ENCODE results near the gene AKT1.
"Not testable (repeated sequence)": the region's sequence is repeated elsewhere in the genome, so short reads cannot be mapped to it uniquely, and the experiment has no call there.

AKT1 gene

GRCh38 chr14:104794993-104795780 is at the start of gene AKT1:
Gene AKT1, minus strand, starts transcription at chr14:104795748. Its CDS starts 3,105 bp downstream, at chr14:104792643.
- in situ Hi-C loops (cut with HindIII; ENCODE audit: low sequenced_read_pairs) = no loop called here

- in situ Hi-C loops (cut with HindIII; ENCODE audit: low sequenced_read_pairs) = no loop called here
Observed at GRCh38 chr14:104845033-104845666, 49.6 kb upstream of the AKT1 start.

DNA sequence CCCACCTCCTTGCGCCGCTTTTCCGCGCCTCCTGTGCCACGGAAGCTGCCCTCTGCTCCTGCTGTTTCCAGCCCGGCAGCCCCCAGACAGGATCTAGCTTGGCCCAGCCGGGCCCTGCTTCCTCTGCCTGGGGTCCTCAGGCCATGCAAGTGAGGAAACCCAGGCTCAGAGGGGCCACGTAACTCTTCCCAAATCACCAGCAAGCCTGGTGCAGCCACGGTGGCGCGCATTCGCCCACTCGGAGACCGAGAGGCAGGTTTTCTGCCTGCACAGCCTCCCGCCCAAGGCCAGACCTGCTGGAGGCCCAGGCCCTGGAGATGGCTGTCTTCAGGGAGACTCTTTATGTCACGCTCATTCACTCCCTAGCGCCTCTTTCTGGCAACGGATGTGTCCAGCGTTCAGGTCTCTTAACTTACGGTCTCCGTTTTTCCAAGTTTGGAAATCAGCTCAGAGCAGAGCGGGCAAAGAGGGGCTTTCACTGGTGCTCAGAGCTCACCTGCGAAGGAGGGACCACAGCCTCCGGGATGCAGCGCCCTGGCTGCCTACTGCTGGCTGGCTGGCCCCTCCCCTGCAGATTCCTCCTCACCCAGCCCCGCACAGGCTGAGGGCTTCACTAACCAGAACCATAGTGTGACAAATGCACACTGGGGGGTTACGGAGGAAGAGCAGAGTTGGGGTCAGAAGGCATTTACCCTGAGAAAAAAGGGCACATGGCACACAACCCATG is 48.9 kb upstream of the AKT1 start:
- in situ Hi-C loops (cut with HindIII; ENCODE audit: low sequenced_read_pairs) = no loop called here

GRCh38 chr14:104843442-104844305 is 48.1 kb upstream of the AKT1 start:
- in situ Hi-C loops (cut with HindIII; ENCODE audit: low sequenced_read_pairs) = no loop called here

GRCh38 chr14:104843006-104843405 is 47.5 kb upstream of the AKT1 start:
- in situ Hi-C loops (cut with HindIII; ENCODE audit: low sequenced_read_pairs) = no loop called here

- in situ Hi-C loops (cut with HindIII; ENCODE audit: low sequenced_read_pairs) = no loop called here
Observed at GRCh38 chr14:104841730-104842129, 46.2 kb upstream of the AKT1 start.

DNA sequence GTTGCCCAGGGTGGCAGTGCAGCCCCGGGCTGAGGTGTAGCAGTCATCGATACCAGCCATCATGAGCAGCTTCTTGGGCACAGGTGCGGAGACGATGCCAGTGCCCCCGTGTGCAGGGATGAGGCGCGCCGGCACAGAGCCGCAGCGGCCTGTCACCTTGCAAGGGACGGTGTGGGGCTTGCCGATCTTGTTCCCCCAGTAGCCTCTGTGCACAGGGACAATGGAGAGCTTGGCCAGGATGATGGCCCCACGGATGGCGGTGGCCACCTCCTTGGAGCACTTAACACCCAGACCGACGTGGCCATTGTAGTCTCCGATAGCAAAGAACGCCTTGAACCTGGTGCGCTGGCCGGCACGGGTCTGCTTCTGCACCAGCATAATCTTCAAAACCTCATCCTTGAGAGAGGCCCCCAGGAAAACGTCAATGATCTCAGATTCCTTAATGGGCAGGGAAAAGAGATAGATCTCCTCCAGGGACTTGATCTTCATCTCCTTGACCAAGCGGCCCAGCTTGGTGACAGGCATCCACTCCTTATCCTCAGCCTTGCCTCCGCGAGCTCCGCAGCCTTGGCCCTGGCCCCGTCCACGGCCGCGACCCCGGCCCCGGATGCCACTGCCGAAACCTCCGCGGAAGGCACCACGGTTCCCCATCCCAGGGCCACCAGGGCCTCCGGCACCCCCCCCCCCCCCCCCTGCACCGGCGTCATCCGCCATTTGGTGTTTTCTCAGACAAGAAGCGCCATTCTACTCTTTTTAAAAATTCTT is 40.8 kb upstream of the AKT1 start:
- in situ Hi-C loops (cut with HindIII; ENCODE audit: low sequenced_read_pairs) = not testable (repeated sequence)

DNA sequence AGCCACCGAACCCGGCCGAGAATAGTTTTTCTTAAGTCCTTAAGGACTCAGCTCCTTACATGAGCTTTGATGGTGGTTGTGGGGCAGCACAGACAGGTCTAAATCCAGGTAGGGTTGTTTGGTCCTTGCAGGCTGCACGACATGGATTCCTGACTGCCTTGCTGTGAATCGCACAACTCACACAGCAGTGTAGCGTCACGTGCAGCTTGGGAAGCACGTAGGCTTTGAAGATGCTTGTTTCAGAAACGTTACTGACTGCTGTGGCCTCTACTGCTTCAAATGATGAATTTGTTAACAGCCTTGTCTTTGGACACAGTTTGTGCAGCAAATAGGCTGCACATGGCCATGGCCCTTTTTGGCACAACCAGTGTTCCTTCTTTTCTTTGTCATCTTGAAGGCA is 35.2 kb upstream of the AKT1 start:
- in situ Hi-C loops (cut with HindIII; ENCODE audit: low sequenced_read_pairs) = no loop called here

GRCh38 chr14:104827177-104828055 is 31.9 kb upstream of the AKT1 start:
- in situ Hi-C loops (cut with HindIII; ENCODE audit: low sequenced_read_pairs) = loop anchor here (5.0 to 10.0 kb wide), 3 partner anchors 50 to 113 kb away; no protein-coding TSS in a partner anchor

GRCh38 chr14:104826861-104827176 is 31.3 kb upstream of the AKT1 start:
- in situ Hi-C loops (cut with HindIII; ENCODE audit: low sequenced_read_pairs) = loop anchor here (5.0 to 10.0 kb wide), 3 partner anchors 50 to 112 kb away; no protein-coding TSS in a partner anchor

DNA sequence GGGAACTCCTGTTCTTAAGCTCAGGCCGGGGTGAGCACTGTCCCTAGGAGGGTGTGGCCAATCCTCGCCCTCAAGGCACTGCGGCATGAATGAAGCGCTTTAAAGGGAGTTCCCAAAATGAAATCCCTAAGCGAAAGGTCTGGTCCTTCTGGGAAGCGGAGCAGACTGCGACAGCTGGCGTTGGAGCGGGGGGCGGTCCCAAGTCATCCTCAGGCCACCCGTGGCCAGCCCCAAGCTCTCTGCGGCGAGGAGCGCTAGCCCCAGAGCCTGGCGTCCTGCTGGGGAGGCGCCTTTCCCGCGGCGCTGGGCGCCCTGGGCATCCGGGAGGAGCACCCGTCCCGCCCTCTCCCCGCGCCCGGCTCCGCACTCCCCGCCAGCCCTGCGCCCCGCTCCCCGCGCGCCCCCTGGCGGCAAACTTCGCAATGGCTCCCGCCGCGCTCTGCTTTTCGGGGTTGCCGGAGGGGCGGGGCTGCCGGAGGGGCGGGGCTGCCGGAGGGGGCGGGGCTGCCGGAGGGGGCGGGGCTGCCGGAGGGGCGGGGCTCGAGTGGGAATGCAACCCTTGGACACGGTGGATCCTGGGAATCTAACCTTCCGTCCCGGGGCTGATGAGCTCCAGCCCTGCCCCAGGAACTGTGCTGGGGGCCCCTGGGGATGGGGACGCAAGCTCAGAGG is 30.8 kb upstream of the AKT1 start:
- in situ Hi-C loops (cut with HindIII; ENCODE audit: low sequenced_read_pairs) = loop anchor here (5.0 to 10.0 kb wide), 3 partner anchors 49 to 112 kb away; no protein-coding TSS in a partner anchor

- in situ Hi-C loops (cut with HindIII; ENCODE audit: low sequenced_read_pairs) = loop anchor here (10.0 kb wide), 1 partner anchor 110 kb away; no protein-coding TSS in a partner anchor
Observed at GRCh38 chr14:104824353-104824997, 28.9 kb upstream of the AKT1 start.

- in situ Hi-C loops (cut with HindIII; ENCODE audit: low sequenced_read_pairs) = loop anchor here (10.0 kb wide), 1 partner anchor 108 kb away; no protein-coding TSS in a partner anchor
Observed at GRCh38 chr14:104822821-104823615, 27.5 kb upstream of the AKT1 start.

DNA sequence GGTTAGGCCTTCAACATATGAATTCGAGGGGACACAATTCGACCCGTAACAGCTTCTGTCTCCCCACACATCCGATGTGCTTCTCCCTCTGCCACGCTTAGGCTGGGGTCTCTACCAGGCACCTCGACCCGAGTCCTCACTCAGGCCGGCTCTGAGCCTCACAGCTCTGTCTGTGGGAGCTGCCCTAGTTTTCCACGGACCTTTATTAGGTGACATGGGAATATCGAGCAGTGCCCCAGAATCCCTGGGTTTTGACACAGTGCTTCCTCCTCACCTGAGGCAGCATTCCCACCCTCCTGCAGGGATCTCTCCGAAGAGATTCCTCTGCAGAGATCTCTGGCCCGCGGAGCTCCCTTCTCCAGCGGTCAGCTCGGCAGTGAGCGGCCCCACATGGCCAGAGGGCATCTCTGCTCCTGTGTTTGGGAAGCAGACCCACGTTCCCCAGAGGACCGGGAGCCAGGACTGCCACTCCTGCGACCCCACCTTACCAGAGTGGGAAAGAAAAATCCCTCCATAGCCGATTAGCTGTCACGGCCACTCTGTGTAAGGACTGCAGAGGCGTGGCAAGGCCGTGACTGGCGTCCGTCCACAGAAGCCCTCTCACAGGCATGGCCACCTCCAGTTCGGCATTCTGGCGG is 26.5 kb upstream of the AKT1 start:
- in situ Hi-C loops (cut with HindIII; ENCODE audit: low sequenced_read_pairs) = loop anchor here (10.0 kb wide), 1 partner anchor 107 kb away; no protein-coding TSS in a partner anchor

- in situ Hi-C loops (cut with HindIII; ENCODE audit: low sequenced_read_pairs) = loop anchor here (10.0 kb wide), 1 partner anchor 107 kb away; no protein-coding TSS in a partner anchor
Observed at GRCh38 chr14:104821229-104821945, 25.8 kb upstream of the AKT1 start.
